Left lung (tissue), 14 donors: ENCODE measurements around the gene EHD1. TPM values are rescaled to one million over a fixed set of nuclear protein-coding genes. Genes with fewer than 3 reads are reported as not detected.

Source experiments
- ATAC-seq: fragments of 200-7000 bp; cut with Tn5 transposase; one replicate; pipeline ENCODE4 v1.9.1; 2020; ENCODE audit warnings: moderate library complexity
- DNase-seq, 4 donors: peaks; one replicate each; pipeline ENCODE4 v3.0.0-alpha.2; 2013 to 2020
- H3K27ac ChIP-seq, 2 donors: fragments of 200-600 bp; sonication (generic) in 1 of 2; one replicate each; pipeline versions ENCODE4 v1.5.0 to v1.8.0; 2020 to 2021
- H3K27me3 ChIP-seq, 2 donors: fragments of 200-600 bp; sonication (generic) in 1 of 2; one replicate each; pipeline versions ENCODE4 v1.5.0 to v1.8.0; 2020 to 2021
- H3K36me3 ChIP-seq, 2 donors: fragments of 200-600 bp; sonication (generic) in 1 of 2; one replicate each; pipeline versions ENCODE4 v1.5.0 to v1.8.0; 2020 to 2021
- H3K4me1 ChIP-seq, 2 donors: fragments of 200-600 bp; one replicate each; pipeline ENCODE4 v1.8.0; 2021
- H3K4me3 ChIP-seq, 2 donors: fragments of 200-600 bp; sonication (generic) in 1 of 2; one replicate each; pipeline versions ENCODE4 v1.5.0 to v1.8.0; 2020 to 2021; ENCODE audit warnings: mild to moderate bottlenecking in 1 of 2
- H3K9me3 ChIP-seq, 2 donors: fragments of 200-600 bp; sonication (generic) in 1 of 2; one replicate each; pipeline versions ENCODE4 v1.5.0 to v1.8.0; 2020 to 2021
- CTCF ChIP-seq, 2 donors: fragments of 200-600 bp; sonication (generic) in 1 of 2; IDR thresholded peaks; one replicate each; pipeline versions ENCODE4 v1.5.0 to v1.8.0; 2021; ENCODE audit warnings: antibody characterized with exemption in 2 of 2
- intact Hi-C, 2 donors: fragments of 100-400 bp; cut with DNase I; formaldehyde crosslinking; loops; one replicate each; pipeline versions ENCODE4 v1.11.2 to v1.14.2; 2022
- long read RNA-seq, 12 donors: library from polyadenylated mRNA in 2 of 12; unstranded in 2 of 12; transcript quantifications; one replicate each; pipeline ENCODE4 v2.0.0 and lab custom pipeline, GENCODE V29; 2019 to 2026
- polyA plus RNA-seq, 6 donors: library from polyadenylated mRNA; unstranded; fragments of 120-200 nt; gene quantifications; one replicate each; pipeline ENCODE4 v1.2.1, GENCODE V29; 2013; ENCODE audit not compliant: insufficient read length in 6 of 6
- total RNA-seq, 2 donors: library from RNA; stranded (reverse); fragmentation: NEBNext Ultra II Directional; extraction: Animal tissue kit (Norgen Biotek cat#: 25700); gene quantifications; one replicate each; pipeline ENCODE4 v1.2.1, GENCODE V29; 2021
- donor health status: DM: no; HTN: yes; CAD: no.
- donor health status: DM: no; HTN: no; CAD: no.

Gene EHD1
- total RNA-seq = 100 to 1,000 TPM in 1 of 2 donors, 10 to 100 TPM in 1; 73.0 to 153 TPM
- polyA plus RNA-seq = 10 to 100 TPM; 44.7 to 63.8 (median 52.9) TPM
- long read RNA-seq, donor 1, full-length matches to known transcripts = 18 of 24 reads
- long read RNA-seq, donor 1, partial matches to known transcripts = 6 of 24 reads
- long read RNA-seq, donor 1, other reads (novel, unspliced or antisense) = 0 of 24 reads
- long read RNA-seq, donor 2, full-length matches to known transcripts = 22 of 29 reads
- long read RNA-seq, donor 2, partial matches to known transcripts = 7 of 29 reads
- long read RNA-seq, donor 2, other reads (novel, unspliced or antisense) = 0 of 29 reads
- long read RNA-seq, donor 3, full-length matches to known transcripts = 11 of 11 reads
- long read RNA-seq, donor 3, partial matches to known transcripts = 0 of 11 reads
- long read RNA-seq, donor 3, other reads (novel, unspliced or antisense) = 0 of 11 reads
- long read RNA-seq, donor 4, full-length matches to known transcripts = 15 of 17 reads
- long read RNA-seq, donor 4, partial matches to known transcripts = 0 of 17 reads
- long read RNA-seq, donor 4, other reads (novel, unspliced or antisense) = 2 of 17 reads
- long read RNA-seq, donor 5, full-length matches to known transcripts = 11 of 11 reads
- long read RNA-seq, donor 5, partial matches to known transcripts = 0 of 11 reads
- long read RNA-seq, donor 5, other reads (novel, unspliced or antisense) = 0 of 11 reads
- long read RNA-seq, donor 6, full-length matches to known transcripts = 15 of 15 reads
- long read RNA-seq, donor 6, partial matches to known transcripts = 0 of 15 reads
- long read RNA-seq, donor 6, other reads (novel, unspliced or antisense) = 0 of 15 reads
- long read RNA-seq, donor 7, full-length matches to known transcripts = 7 of 7 reads
- long read RNA-seq, donor 7, partial matches to known transcripts = 0 of 7 reads
- long read RNA-seq, donor 7, other reads (novel, unspliced or antisense) = 0 of 7 reads
- long read RNA-seq, donor 8, full-length matches to known transcripts = 13 of 13 reads
- long read RNA-seq, donor 8, partial matches to known transcripts = 0 of 13 reads
- long read RNA-seq, donor 8, other reads (novel, unspliced or antisense) = 0 of 13 reads
- long read RNA-seq, donor 9, partial matches to known transcripts = 0 of 1 reads
- long read RNA-seq, donor 9, other reads (novel, unspliced or antisense) = 0 of 1 reads
- long read RNA-seq, donor 10, full-length matches to known transcripts = 11 of 19 reads
- long read RNA-seq, donor 10, partial matches to known transcripts = 0 of 19 reads
- long read RNA-seq, donor 10, other reads (novel, unspliced or antisense) = 8 of 19 reads
- long read RNA-seq, donor 11, full-length matches to known transcripts = 17 of 17 reads
- long read RNA-seq, donor 11, partial matches to known transcripts = 0 of 17 reads
- long read RNA-seq, donor 11, other reads (novel, unspliced or antisense) = 0 of 17 reads
- long read RNA-seq, donor 12, full-length matches to known transcripts = 12 of 12 reads
- long read RNA-seq, donor 12, partial matches to known transcripts = 0 of 12 reads
- long read RNA-seq, donor 12, other reads (novel, unspliced or antisense) = 0 of 12 reads

- peak; percentile 7 to 48 for TF ChIP-seq CTCF (IDR thresholded peaks at IDR 0.05)
- intact Hi-C loops = no loop called here
- peak within 1 kb of the TSS; percentile 87 to 96 for H3K27ac ChIP-seq
- no peaks in the 10 kb centered on the region for H3K9me3 ChIP-seq
- ATAC-seq = peak; percentile 91
- peaks cover 0 to 22% of the 10 kb centered on the region in 2 donors for H3K36me3 ChIP-seq
- DNase-seq = peak; percentile 97 to 99 (median 98)
- peak within 1 kb of the TSS; percentile 98 to 99 for H3K4me3 ChIP-seq
- peaks cover 29 to 66% of the 10 kb centered on the region in 2 donors for H3K4me1 ChIP-seq
- H3K27me3 ChIP-seq = no peaks in the 10 kb centered on the region
Measured at GRCh38 chr11:64878494-64879243, at the start of gene EHD1. Gene EHD1 (minus strand): TSS chr11:64878621. CDS start chr11:64878464, 157 bp downstream.

GRCh38 chr11:64926689-64927088, 48.3 kb upstream of the EHD1 start:
- H3K36me3 ChIP-seq = peaks cover 0 to 50% of the 10 kb centered on the region in 2 donors
- no peak overlapping the region for H3K4me3 ChIP-seq
- H3K4me1 ChIP-seq = peaks cover 10 to 27% of the 10 kb centered on the region in 2 donors
- DNase-seq (no peak), ATAC-seq (no peak)
- intact Hi-C loops = no loop called here
- no peak overlapping the region for H3K27ac ChIP-seq
- H3K9me3 ChIP-seq = no peaks in the 10 kb centered on the region
- no peak for TF ChIP-seq CTCF (IDR thresholded peaks at IDR 0.05)
- H3K27me3 ChIP-seq = no peaks in the 10 kb centered on the region

GRCh38 chr11:64925536-64926436, 47.4 kb upstream of the EHD1 start:
- Histone ChIP-seq H3K27me3 (no peaks in the 10 kb centered on the region), H3K9me3 (no peaks in the 10 kb centered on the region), H3K4me3 (peak overlapping the region; percentile 69 to 95), H3K27ac (no peak overlapping the region), H3K4me1 (peaks cover 10 to 27% of the 10 kb centered on the region in 2 donors), H3K36me3 (peaks cover 0 to 41% of the 10 kb centered on the region in 2 donors)
- intact Hi-C loops = no loop called here
- peak in 1 of 4 donors; percentile 81 for DNase-seq
- no peak for TF ChIP-seq CTCF (IDR thresholded peaks at IDR 0.05)
- no peak for ATAC-seq
